ENCODE results near the gene IGLL1.

IGLL1 gene

GRCh38 chr22:23530106-23530505 is 50.0 kb downstream of the IGLL1 start:
- no peaks in the 10 kb centered on the region for H3K36me3 ChIP-seq (ENCODE audit: insufficient read depth, low read length)
- H3K4me1 ChIP-seq (ENCODE audit: insufficient read depth, low read length), result peaks cover 8% of the 10 kb centered on the region
- no peaks in the 10 kb centered on the region for H3K9me3 ChIP-seq (ENCODE audit: low read length)
- no peak overlapping the region for H3K4me3 ChIP-seq (ENCODE audit: low read depth in 1 of 2, low read length in 2 of 2)
- H3K27ac ChIP-seq (ENCODE audit: low read depth, low read length), result no peak overlapping the region
- H3K9ac ChIP-seq (ENCODE audit: low read length), result no peak overlapping the region
- H3K27me3 ChIP-seq (ENCODE audit: control insufficient read depth in 1 of 2, insufficient read depth in 2 of 2, low read length in 2 of 2), result no peaks in the 10 kb centered on the region

GRCh38 chr22:23529166-23530103 is 50.7 kb downstream of the IGLL1 start:
- H3K27ac ChIP-seq (ENCODE audit: low read depth, low read length), result no peak overlapping the region
- H3K4me3 ChIP-seq (ENCODE audit: low read depth in 1 of 2, low read length in 2 of 2), result no peak overlapping the region
- H3K4me1 ChIP-seq (ENCODE audit: insufficient read depth, low read length), result peaks cover 8% of the 10 kb centered on the region
- no peaks in the 10 kb centered on the region for H3K9me3 ChIP-seq (ENCODE audit: low read length)
- no peak overlapping the region for H3K9ac ChIP-seq (ENCODE audit: low read length)
- no peaks in the 10 kb centered on the region for H3K36me3 ChIP-seq (ENCODE audit: insufficient read depth, low read length)
- H3K27me3 ChIP-seq (ENCODE audit: control insufficient read depth in 1 of 2, insufficient read depth in 2 of 2, low read length in 2 of 2), result no peaks in the 10 kb centered on the region

GRCh38 chr22:23527971-23528740 is 51.9 kb downstream of the IGLL1 start:
- Histone ChIP-seq H3K9ac (ENCODE audit: low read length) (no peak overlapping the region), H3K27me3 (ENCODE audit: control insufficient read depth in 1 of 2, insufficient read depth in 2 of 2, low read length in 2 of 2) (no peaks in the 10 kb centered on the region), H3K9me3 (ENCODE audit: low read length) (no peaks in the 10 kb centered on the region), H3K4me1 (ENCODE audit: insufficient read depth, low read length) (peaks cover 10% of the 10 kb centered on the region), H3K27ac (ENCODE audit: low read depth, low read length) (no peak overlapping the region), H3K4me3 (ENCODE audit: low read depth in 1 of 2, low read length in 2 of 2) (no peak overlapping the region), H3K36me3 (ENCODE audit: insufficient read depth, low read length) (no peaks in the 10 kb centered on the region)

- Histone ChIP-seq H3K9ac (ENCODE audit: low read length) (no peak overlapping the region), H3K27me3 (ENCODE audit: control insufficient read depth in 1 of 2, insufficient read depth in 2 of 2, low read length in 2 of 2) (no peaks in the 10 kb centered on the region), H3K36me3 (ENCODE audit: insufficient read depth, low read length) (no peaks in the 10 kb centered on the region), H3K27ac (ENCODE audit: low read depth, low read length) (no peak overlapping the region), H3K4me3 (ENCODE audit: low read depth in 1 of 2, low read length in 2 of 2) (no peak overlapping the region), H3K4me1 (ENCODE audit: insufficient read depth, low read length) (peaks cover 15% of the 10 kb centered on the region), H3K9me3 (ENCODE audit: low read length) (no peaks in the 10 kb centered on the region)
Measured at GRCh38 chr22:23526596-23527316, 53.3 kb downstream of the IGLL1 start.

- Histone ChIP-seq H3K4me1 (ENCODE audit: insufficient read depth, low read length) (peaks cover 24% of the 10 kb centered on the region), H3K36me3 (ENCODE audit: insufficient read depth, low read length) (no peaks in the 10 kb centered on the region), H3K27ac (ENCODE audit: low read depth, low read length) (no peak overlapping the region), H3K9ac (ENCODE audit: low read length) (no peak overlapping the region), H3K4me3 (ENCODE audit: low read depth in 1 of 2, low read length in 2 of 2) (no peak overlapping the region), H3K27me3 (ENCODE audit: control insufficient read depth in 1 of 2, insufficient read depth in 2 of 2, low read length in 2 of 2) (no peaks in the 10 kb centered on the region), H3K9me3 (ENCODE audit: low read length) (no peaks in the 10 kb centered on the region)
Measured at GRCh38 chr22:23525510-23525909, 54.6 kb downstream of the IGLL1 start.

- no peak overlapping the region for H3K9ac ChIP-seq (ENCODE audit: low read length)
- peaks cover 26% of the 10 kb centered on the region for H3K4me1 ChIP-seq (ENCODE audit: insufficient read depth, low read length)
- H3K36me3 ChIP-seq (ENCODE audit: insufficient read depth, low read length), result no peaks in the 10 kb centered on the region
- H3K27ac ChIP-seq (ENCODE audit: low read depth, low read length), result no peak overlapping the region
- H3K4me3 ChIP-seq (ENCODE audit: low read depth in 1 of 2, low read length in 2 of 2), result no peak overlapping the region
- no peaks in the 10 kb centered on the region for H3K9me3 ChIP-seq (ENCODE audit: low read length)
- H3K27me3 ChIP-seq (ENCODE audit: control insufficient read depth in 1 of 2, insufficient read depth in 2 of 2, low read length in 2 of 2), result no peaks in the 10 kb centered on the region
Measured at GRCh38 chr22:23524226-23524625, 55.9 kb downstream of the IGLL1 start.

- no peaks in the 10 kb centered on the region for H3K9me3 ChIP-seq (ENCODE audit: low read length)
- H3K36me3 ChIP-seq (ENCODE audit: insufficient read depth, low read length), result no peaks in the 10 kb centered on the region
- H3K4me1 ChIP-seq (ENCODE audit: insufficient read depth, low read length), result peaks cover 26% of the 10 kb centered on the region
- H3K9ac ChIP-seq (ENCODE audit: low read length), result no peak overlapping the region
- no peak overlapping the region for H3K27ac ChIP-seq (ENCODE audit: low read depth, low read length)
- H3K4me3 ChIP-seq (ENCODE audit: low read depth in 1 of 2, low read length in 2 of 2), result no peak overlapping the region
- H3K27me3 ChIP-seq (ENCODE audit: control insufficient read depth in 1 of 2, insufficient read depth in 2 of 2, low read length in 2 of 2), result no peaks in the 10 kb centered on the region
Measured at GRCh38 chr22:23523713-23524112, 56.4 kb downstream of the IGLL1 start.

All from muscle layer of colon (tissue), 2 donors.